Duodenal mucosa (tissue), 2 donors: Measurements from ENCODE around the gene IGSF21.

Experiments
- H3K27ac ChIP-seq: one replicate; pipeline ENCODE4 v1.7.0; 2013; ENCODE audit warnings: low read depth, low read length
- H3K27me3 ChIP-seq, 2 donors: one replicate each; pipeline ENCODE4 v1.7.0; 2013; ENCODE audit warnings: low read length in 2 of 2, control low read depth in 1 of 2; ENCODE audit not compliant: insufficient read depth in 2 of 2, control insufficient read depth in 1 of 2
- H3K36me3 ChIP-seq, 2 donors: one replicate each; pipeline ENCODE4 v1.7.0; 2013; ENCODE audit warnings: low read length in 2 of 2, control low read depth in 1 of 2; ENCODE audit not compliant: insufficient read depth in 2 of 2, control insufficient read depth in 1 of 2
- H3K4me1 ChIP-seq, 2 donors: one replicate each; pipeline ENCODE4 v1.7.0; 2013; ENCODE audit warnings: low read length in 2 of 2, control low read depth in 1 of 2; ENCODE audit not compliant: insufficient read depth in 2 of 2, control insufficient read depth in 1 of 2
- H3K4me3 ChIP-seq, 2 donors: one replicate each; pipeline ENCODE4 v1.7.0; 2013; ENCODE audit warnings: low read length in 2 of 2, low read depth in 1 of 2
- H3K9ac ChIP-seq, 2 donors: one replicate each; pipeline ENCODE4 v1.7.0; 2013; ENCODE audit warnings: low read length in 2 of 2, low read depth in 1 of 2
- H3K9me3 ChIP-seq, 2 donors: one replicate each; pipeline ENCODE4 v1.7.0; 2013; ENCODE audit warnings: low read length in 2 of 2, control low read depth in 1 of 2; ENCODE audit not compliant: control insufficient read depth in 1 of 2

IGSF21 gene

DNA sequence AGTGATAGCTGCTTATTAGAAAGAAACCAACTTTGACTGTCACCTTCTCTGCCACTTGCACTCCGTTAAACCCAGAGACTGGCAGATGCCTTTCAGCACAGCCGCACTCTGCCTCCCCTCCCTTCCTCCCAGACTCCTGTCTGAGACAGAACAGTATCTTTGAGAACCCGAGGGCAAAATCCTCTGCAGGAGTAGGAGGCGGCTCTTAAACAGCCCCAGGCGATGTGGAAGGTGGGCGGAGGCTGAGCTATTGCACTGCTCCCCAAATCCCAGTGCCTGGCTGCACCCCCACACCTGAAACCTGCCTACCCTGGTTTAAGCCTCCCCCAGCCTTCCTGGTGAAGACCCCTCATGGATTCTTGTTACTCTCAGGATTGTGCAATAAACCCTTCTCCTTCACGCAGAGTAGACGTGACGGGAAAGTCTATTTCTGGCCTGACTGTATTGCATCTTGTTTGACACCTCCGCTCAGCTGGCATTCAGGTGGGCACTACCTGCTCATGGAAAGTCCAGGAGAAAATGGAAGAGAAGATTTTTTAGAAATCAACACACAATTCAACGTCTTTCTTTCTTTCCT, 34.4 kb upstream of the IGSF21 start:
- H3K4me3 ChIP-seq = no peak overlapping the region
- H3K27me3 ChIP-seq = no peaks in the 10 kb centered on the region
- no peaks in the 10 kb centered on the region for H3K36me3 ChIP-seq
- no peaks in the 10 kb centered on the region for H3K4me1 ChIP-seq
- no peaks in the 10 kb centered on the region for H3K9me3 ChIP-seq
- H3K27ac ChIP-seq = no peak overlapping the region
- no peak overlapping the region for H3K9ac ChIP-seq

DNA sequence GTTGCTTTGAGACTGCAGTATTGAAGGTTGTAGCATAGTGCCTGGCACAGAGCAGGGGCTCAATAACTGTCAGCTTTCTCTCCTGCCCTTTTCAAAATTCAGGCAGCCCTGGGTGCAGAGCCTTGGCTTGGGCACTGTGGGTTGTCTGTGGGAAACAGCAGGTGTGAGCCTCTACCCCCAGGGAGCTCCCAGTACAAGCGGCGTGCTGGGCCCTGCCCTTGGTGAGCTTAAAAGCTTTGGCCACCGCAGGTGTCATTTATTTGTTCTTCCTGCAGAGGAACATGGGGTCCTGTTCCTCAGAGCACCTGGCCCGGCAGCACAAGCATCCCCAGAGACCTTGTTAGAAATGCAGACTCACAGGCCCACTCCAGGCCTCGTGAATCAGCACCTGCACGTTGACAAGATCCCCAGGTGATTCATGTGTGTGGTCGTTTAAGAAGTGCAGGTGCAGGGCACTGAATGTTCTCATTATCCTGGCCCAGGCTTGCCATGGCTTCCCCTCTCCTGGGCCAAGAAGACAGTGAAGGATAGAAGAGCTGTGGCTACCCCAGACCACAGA, 29.9 kb upstream of the IGSF21 start:
- Histone ChIP-seq H3K9me3 (no peaks in the 10 kb centered on the region), H3K9ac (no peak overlapping the region), H3K27ac (no peak overlapping the region), H3K4me1 (no peaks in the 10 kb centered on the region), H3K36me3 (no peaks in the 10 kb centered on the region), H3K27me3 (peaks cover 0 to 3% of the 10 kb centered on the region in 2 donors), H3K4me3 (no peak overlapping the region)

DNA sequence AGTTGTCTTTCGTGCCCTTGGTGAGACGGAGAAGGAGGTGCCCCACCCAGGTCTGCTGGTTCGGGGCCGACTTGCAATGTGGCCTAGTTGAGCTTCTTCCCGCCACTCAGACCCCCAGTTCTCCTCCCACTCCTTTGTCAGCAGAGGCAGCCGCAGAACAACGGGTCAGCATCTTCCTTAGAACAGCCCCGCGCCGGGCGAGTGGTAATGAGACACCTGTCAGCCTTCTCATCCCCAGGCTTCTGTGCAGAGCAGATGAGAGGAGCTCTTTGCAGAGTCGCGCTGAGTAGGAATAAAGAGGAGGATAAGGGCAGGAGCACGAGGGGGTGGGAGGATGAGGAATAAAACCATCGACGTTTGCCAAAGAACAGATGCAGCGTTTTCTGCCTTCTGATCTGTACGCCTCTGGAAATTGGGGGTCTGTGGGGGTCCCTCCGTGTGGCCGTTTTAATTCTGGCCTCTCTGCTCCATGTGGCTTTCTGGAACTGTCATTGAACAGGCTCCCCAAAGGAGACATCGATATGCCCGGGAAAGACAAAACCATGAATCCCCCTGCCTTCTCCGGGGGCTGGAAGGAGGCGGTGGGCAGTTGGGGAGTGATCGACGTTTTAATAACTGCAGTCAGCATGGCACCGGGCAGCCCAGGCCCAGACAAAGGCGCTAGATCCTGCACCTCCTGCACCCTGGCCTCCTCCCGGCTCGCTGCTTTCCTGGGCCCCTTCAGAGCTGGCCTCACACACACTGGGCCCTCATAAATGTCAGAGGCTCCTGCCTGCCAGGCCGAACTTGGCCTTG, 27.5 kb upstream of the IGSF21 start:
- no peaks in the 10 kb centered on the region for H3K4me1 ChIP-seq
- H3K27ac ChIP-seq = no peak overlapping the region
- H3K9ac ChIP-seq = no peak overlapping the region
- H3K4me3 ChIP-seq = no peak overlapping the region
- H3K27me3 ChIP-seq = peaks cover 0 to 3% of the 10 kb centered on the region in 2 donors
- no peaks in the 10 kb centered on the region for H3K9me3 ChIP-seq
- no peaks in the 10 kb centered on the region for H3K36me3 ChIP-seq

DNA sequence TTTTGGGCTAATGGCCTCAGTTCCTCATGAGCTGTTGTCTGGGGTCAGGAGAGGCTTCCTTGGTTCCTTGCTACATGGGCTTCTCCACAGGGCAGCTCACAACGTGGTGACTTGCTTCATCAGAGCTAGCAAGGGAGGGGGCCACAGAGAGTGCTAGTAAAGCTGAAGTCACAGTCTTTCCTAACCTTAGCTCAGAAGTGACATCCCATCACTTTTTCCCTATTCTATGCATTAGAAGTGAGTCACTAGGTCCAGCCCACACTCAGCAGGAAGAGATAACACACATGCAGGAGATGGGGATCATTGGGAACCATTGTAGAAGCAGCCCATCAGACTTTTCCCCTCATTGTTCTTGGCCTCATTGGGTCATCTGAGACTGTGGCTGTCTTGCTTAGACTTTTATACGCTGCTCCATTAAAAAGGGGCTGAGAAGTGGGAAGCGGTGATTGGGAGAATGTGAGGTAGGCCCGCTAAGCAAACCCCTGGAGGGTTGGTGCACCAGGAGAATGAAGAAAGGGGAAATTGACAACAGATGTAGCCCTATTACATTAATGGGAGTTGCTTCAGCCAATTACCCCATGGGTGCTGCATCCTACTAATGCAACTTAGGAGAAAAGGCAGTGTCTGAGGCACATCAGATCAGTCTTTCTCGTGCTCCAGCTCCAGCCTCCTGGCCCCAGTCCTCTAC, 22.1 kb upstream of the IGSF21 start:
- no peak overlapping the region for H3K27ac ChIP-seq
- no peaks in the 10 kb centered on the region for H3K9me3 ChIP-seq
- H3K4me1 ChIP-seq = no peaks in the 10 kb centered on the region
- no peak overlapping the region for H3K4me3 ChIP-seq
- no peaks in the 10 kb centered on the region for H3K36me3 ChIP-seq
- peaks cover 0 to 5% of the 10 kb centered on the region in 2 donors for H3K27me3 ChIP-seq
- no peak overlapping the region for H3K9ac ChIP-seq

DNA sequence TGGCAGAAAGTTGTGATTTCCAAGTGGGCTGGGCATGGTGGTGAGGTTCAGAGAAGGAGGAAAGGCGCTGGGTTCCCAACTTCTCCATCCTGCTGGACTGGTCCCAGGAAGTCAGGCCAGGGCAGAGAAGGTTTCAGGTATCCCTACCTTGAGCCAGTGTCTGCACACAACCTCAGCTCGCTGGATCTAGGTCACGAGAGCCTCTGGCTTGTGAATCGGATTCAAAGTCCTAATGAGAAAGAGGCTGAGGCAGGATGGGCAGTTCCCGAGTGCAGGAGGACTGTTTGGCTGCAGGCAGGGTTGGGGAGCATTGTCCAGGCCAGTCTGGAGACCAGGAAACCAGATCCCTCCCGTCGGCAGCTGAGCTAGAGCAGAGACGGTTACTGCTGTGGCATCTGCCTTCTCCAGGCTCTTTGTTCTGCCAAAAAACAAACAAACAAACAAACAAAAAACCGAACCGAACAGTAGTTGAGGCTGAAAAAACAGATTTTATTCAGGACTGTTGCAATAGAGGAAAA, 19.5 kb upstream of the IGSF21 start:
- peaks cover 2 to 9% of the 10 kb centered on the region in 2 donors for H3K27me3 ChIP-seq
- H3K9me3 ChIP-seq = no peaks in the 10 kb centered on the region
- no peak overlapping the region for H3K4me3 ChIP-seq
- no peaks in the 10 kb centered on the region for H3K4me1 ChIP-seq
- H3K27ac ChIP-seq = no peak overlapping the region
- no peak overlapping the region for H3K9ac ChIP-seq
- H3K36me3 ChIP-seq = no peaks in the 10 kb centered on the region

DNA sequence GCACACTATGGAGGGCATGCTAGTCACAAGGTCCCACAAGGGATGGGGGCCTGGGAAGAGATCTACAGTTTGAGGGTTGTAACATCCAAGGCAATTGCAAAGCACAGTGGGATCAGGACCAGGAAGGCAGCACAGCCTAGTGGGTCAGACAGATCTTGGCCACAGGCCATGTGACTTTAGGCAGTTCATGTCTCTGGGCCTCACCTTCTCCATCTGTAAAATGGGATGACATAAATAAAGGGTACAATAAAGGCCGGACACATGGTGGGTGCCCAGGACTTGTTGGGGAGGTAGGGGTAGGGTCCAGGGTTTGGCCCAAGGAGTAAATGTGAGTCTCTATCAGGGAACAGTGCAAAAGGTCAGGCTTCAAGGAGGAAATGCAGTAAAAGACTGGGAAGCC, 18.1 kb upstream of the IGSF21 start:
- no peaks in the 10 kb centered on the region for H3K4me1 ChIP-seq
- H3K4me3 ChIP-seq = no peak overlapping the region
- H3K27me3 ChIP-seq = peaks cover 3 to 9% of the 10 kb centered on the region in 2 donors
- no peak overlapping the region for H3K9ac ChIP-seq
- no peaks in the 10 kb centered on the region for H3K9me3 ChIP-seq
- H3K36me3 ChIP-seq = no peaks in the 10 kb centered on the region
- H3K27ac ChIP-seq = no peak overlapping the region

DNA sequence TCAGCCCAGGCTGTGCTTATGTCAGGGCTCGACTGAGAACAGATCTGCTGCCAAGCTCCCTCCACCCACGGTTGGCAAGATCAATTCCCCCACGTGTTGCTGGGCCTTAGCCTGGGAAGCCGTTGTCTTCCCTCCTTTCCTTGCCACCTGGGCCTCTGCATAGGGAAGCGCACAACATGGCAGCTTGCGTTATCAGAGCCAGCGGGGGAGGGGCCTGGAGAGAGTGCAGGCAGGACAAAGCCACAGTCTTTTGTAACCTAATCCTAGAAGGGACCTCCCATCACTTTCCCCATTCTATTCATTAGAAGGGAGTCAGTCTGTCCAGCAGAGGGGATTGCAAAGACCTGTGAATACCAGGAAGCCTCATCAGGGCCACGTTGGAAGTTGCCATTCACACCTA, 17.0 kb upstream of the IGSF21 start:
- no peak overlapping the region for H3K27ac ChIP-seq
- H3K4me3 ChIP-seq = no peak overlapping the region
- H3K9me3 ChIP-seq = no peaks in the 10 kb centered on the region
- H3K36me3 ChIP-seq = no peaks in the 10 kb centered on the region
- peaks cover 3 to 9% of the 10 kb centered on the region in 2 donors for H3K27me3 ChIP-seq
- no peaks in the 10 kb centered on the region for H3K4me1 ChIP-seq
- H3K9ac ChIP-seq = no peak overlapping the region

DNA sequence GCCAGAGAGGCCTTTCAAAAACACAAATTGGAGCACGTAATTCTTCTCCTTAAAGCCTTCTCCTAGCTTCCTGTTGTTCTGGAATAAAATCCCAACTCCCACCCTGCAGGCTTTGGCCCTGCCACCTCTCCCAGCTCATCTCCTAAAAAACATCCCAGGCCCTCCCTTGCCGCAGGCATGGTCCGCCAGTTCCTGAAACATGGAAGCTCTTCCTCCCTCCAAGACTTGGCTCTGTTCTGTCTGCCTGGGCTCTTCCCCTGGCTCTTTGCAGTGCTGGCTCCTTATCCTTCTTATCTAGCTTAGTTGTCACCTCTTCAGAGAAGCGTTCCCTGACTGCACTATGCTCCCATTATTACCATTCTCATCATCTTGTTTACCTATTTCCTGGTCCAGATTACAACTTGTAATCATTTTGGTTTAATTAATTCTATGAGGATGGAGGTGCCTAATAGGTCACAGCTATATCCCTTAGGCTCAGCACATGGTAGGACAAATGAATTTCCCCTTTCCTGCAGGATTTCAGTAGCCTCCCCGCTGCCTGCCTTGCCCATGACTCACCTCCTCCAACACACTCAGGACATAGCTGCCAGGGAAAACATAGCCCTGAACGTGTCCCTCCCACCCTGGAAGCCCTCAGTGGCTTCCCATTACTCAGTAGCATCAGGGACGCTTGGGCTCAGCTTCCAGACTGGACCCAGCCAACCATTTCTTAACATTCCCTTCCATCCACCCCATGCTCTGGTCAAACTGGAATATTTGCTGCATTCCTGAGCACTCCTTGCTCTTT, 15.7 kb upstream of the IGSF21 start:
- no peak overlapping the region for H3K27ac ChIP-seq
- no peaks in the 10 kb centered on the region for H3K4me1 ChIP-seq
- H3K27me3 ChIP-seq = peaks cover 3 to 9% of the 10 kb centered on the region in 2 donors

DNA sequence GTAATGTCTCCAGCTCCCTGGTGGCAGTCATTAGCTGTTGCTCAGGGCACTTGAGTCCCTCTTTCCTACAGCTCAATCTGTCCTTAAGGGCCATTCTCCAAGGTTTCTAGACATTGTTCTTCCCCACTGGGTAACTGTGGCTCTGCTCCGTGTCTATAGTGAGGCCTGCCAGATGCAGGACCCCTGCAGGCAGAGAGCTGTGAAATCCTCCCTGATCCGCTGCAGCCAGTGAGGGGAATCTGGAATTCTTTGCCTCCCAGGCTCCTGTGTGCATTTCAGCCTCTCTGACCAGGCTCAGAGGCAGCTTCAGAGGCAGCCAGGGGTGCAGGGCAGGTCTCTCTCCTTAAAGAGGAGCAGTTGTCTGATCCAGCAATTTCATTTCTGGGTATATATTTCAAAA, 14.4 kb upstream of the IGSF21 start:
- Histone ChIP-seq H3K9ac (no peak overlapping the region), H3K4me1 (no peaks in the 10 kb centered on the region), H3K4me3 (no peak overlapping the region), H3K9me3 (no peaks in the 10 kb centered on the region), H3K36me3 (no peaks in the 10 kb centered on the region), H3K27me3 (peaks cover 3 to 7% of the 10 kb centered on the region in 2 donors), H3K27ac (no peak overlapping the region)

More for the DNA sequence above, 15.7 kb upstream of the IGSF21 start:
- Histone ChIP-seq H3K9ac (no peak overlapping the region), H3K36me3 (no peaks in the 10 kb centered on the region), H3K9me3 (no peaks in the 10 kb centered on the region), H3K4me3 (no peak overlapping the region)
